Stimulated activated naive CD8-positive, alpha-beta T cell treated with anti-CD3 and anti-CD28 coated beads, Interleukin-15, amount 100 ng/mL, for 72 hours (primary cell): ENCODE measurements around the gene ELANE.
"Not testable (repeated sequence)": the region's sequence is repeated elsewhere in the genome, so short reads cannot be mapped to it uniquely, and the experiment has no call there.

ENCODE experiments used
- ATAC-seq: fragments of 150-1000 bp; cut with Tn5 transposase; 2 replicates; pipeline ENCODE4 v1.10.0; 2021; ENCODE audit warnings: mild to moderate bottlenecking, moderate library complexity
- DNase-seq, 2 donors: peaks; one replicate each; pipeline ENCODE4 v3.0.0; 2021 to 2022
- H3K27ac Mint-ChIP-seq, 2 donors: one replicate each; pipeline ENCODE4 v1.8.0; 2022; ENCODE audit warnings: mild to moderate bottlenecking in 2 of 2, mixed read lengths in 2 of 2, moderate library complexity in 2 of 2
- H3K27me3 Mint-ChIP-seq: one replicate; pipeline ENCODE4 v1.8.0; 2022; ENCODE audit warnings: mixed read lengths
- H3K4me1 Mint-ChIP-seq: one replicate; pipeline ENCODE4 v1.8.0; 2022; ENCODE audit warnings: mild to moderate bottlenecking, mixed read lengths
- H3K4me3 Mint-ChIP-seq, 2 donors: one replicate each; pipeline ENCODE4 v1.8.0; 2022; ENCODE audit warnings: mild to moderate bottlenecking in 2 of 2, mixed read lengths in 2 of 2, moderate library complexity in 1 of 2
- H3K9me3 Mint-ChIP-seq, 2 donors: one replicate each; pipeline ENCODE4 v1.8.0; 2022; ENCODE audit warnings: mixed read lengths in 2 of 2

Gene ELANE

GRCh38 chr19:811506-812048, 40.5 kb upstream of the ELANE start:
- no peak for ATAC-seq
- Mint-ChIP-seq H3K27ac (peak overlapping the region in 1 of 2 donors; percentile 59), H3K9me3 (peaks cover 4 to 17% of the 10 kb centered on the region in 2 donors), H3K4me1 (peaks cover 20% of the 10 kb centered on the region), H3K4me3 (no peak overlapping the region), H3K27me3 (no peaks in the 10 kb centered on the region)
- DNase-seq, result no peak

- H3K4me3 Mint-ChIP-seq, result no peak overlapping the region
- no peaks in the 10 kb centered on the region for H3K27me3 Mint-ChIP-seq
- DNase-seq (no peak), ATAC-seq (peak; percentile 27)
- H3K4me1 Mint-ChIP-seq, result peaks cover 14% of the 10 kb centered on the region
- H3K9me3 Mint-ChIP-seq, result peaks cover 9 to 22% of the 10 kb centered on the region in 2 donors
- H3K27ac Mint-ChIP-seq, result no peak overlapping the region
These were observed 39.9 kb upstream of the ELANE start for GRCh38 chr19:812049-812746.

DNA sequence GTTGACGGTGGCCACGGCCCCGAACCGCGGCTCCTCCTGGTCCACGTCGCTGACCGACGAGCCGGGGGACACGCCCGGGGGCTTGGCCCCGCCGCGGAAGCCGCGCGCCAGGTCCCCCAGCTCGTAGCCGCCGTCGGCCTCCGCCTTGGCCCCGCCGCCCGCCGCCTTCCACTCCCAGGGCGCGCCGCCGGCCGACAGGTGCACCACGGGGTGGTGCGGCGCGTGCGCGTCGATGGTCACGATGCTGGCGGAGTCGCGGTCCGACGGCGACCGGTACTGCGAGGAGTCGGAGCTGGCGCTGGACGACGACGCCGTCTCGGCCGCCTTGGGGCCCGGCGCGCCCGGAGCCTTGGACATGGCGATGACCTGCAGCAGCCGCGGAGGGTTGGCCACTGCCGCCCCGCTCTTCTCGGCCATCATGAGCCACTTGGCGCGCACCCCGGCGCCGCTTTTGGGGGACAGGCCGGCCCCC, 39.3 kb upstream of the ELANE start:
- peak; percentile 25 for ATAC-seq
- H3K27me3 Mint-ChIP-seq, result no peaks in the 10 kb centered on the region

GRCh38 chr19:813219-814151, 38.6 kb upstream of the ELANE start:
- Mint-ChIP-seq H3K9me3 (peaks cover 9 to 22% of the 10 kb centered on the region in 2 donors), H3K4me3 (no peak overlapping the region), H3K27me3 (no peaks in the 10 kb centered on the region), H3K27ac (peak overlapping the region in 1 of 2 donors; percentile 93), H3K4me1 (peaks cover 6% of the 10 kb centered on the region)
- DNase-seq (no peak), ATAC-seq (peak; percentile 50)

More for the DNA sequence above, 39.3 kb upstream of the ELANE start:
- Mint-ChIP-seq H3K9me3 (peaks cover 9 to 22% of the 10 kb centered on the region in 2 donors), H3K4me1 (peaks cover 8% of the 10 kb centered on the region), H3K4me3 (no peak overlapping the region), H3K27ac (no peak overlapping the region)
- no peak for DNase-seq

- DNase-seq (no peak), ATAC-seq (peak; percentile 31)
- peaks cover 9 to 22% of the 10 kb centered on the region in 2 donors for H3K9me3 Mint-ChIP-seq
- peak overlapping the region in 1 of 2 donors; percentile 96 for H3K27ac Mint-ChIP-seq
- H3K27me3 Mint-ChIP-seq, result no peaks in the 10 kb centered on the region
- peaks cover 6% of the 10 kb centered on the region for H3K4me1 Mint-ChIP-seq
- peak overlapping the region in 1 of 2 donors; percentile 59 for H3K4me3 Mint-ChIP-seq
These were observed 37.7 kb upstream of the ELANE start for GRCh38 chr19:814152-815078.

DNA sequence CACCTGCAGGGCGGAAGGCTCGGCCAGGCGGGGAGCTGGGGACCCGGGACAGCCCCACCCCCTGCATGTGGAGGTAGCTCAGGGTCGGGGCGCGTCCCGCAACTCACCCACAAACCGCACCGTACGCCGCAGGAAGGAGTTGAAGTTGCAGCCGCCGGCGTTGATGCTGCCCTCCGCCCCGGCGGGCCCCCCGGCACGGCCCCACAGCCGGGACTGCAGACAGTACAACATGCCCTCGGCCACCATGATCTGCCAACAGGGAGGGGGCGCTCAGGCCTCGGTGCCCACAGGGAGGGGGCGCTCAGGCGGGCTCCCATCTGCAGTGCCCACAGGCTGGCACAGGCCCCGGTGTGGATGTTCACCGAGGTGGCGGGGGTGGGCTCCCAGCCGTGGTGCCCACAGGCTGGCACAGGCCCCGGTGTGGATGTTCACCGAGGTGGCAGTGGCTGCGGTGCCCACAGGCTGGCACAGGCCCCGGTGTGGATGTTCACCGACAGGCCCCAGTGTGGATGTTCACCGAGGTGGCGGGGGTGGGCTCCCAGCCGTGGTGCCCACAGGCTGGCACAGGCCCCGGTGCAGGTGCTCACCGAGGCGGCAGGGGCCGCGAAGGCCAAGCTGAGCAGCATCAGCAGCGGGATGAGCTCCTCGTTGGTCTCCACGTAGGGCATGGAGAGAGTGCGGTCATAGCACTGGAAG, 36.9 kb upstream of the ELANE start:
- peak overlapping the region in 1 of 2 donors; percentile 96 for H3K27ac Mint-ChIP-seq
- H3K4me3 Mint-ChIP-seq, result peak overlapping the region in 1 of 2 donors; percentile 59

GRCh38 chr19:815775-816499, 36.2 kb upstream of the ELANE start:
- Mint-ChIP-seq H3K27me3 (peaks cover under 1% of the 10 kb centered on the region), H3K4me3 (no peak overlapping the region)
- no peak for ATAC-seq

More for the DNA sequence above, 36.9 kb upstream of the ELANE start:
- peak; percentile 13 for ATAC-seq
- Mint-ChIP-seq H3K4me1 (peaks cover 6% of the 10 kb centered on the region), H3K9me3 (peaks cover 9 to 22% of the 10 kb centered on the region in 2 donors), H3K27me3 (no peaks in the 10 kb centered on the region)
- no peak for DNase-seq

GRCh38 chr19:816500-816857, 35.6 kb upstream of the ELANE start:
- H3K9me3 Mint-ChIP-seq, result peaks cover 9 to 22% of the 10 kb centered on the region in 2 donors
- H3K4me1 Mint-ChIP-seq, result peaks cover 6% of the 10 kb centered on the region
- DNase-seq, result no peak

More at GRCh38 chr19:815775-816499, 36.2 kb upstream of the ELANE start:
- Mint-ChIP-seq H3K27ac (peak overlapping the region in 1 of 2 donors; percentile 48), H3K9me3 (peaks cover 9 to 22% of the 10 kb centered on the region in 2 donors), H3K4me1 (peaks cover 6% of the 10 kb centered on the region)
- DNase-seq, result no peak

GRCh38 chr19:820212-820611, 31.9 kb upstream of the ELANE start:
- not testable (repeated sequence) for H3K4me1 Mint-ChIP-seq, ATAC-seq, H3K4me3 Mint-ChIP-seq, H3K27ac Mint-ChIP-seq, DNase-seq
- H3K27me3 Mint-ChIP-seq, result peaks cover 34% of the 10 kb centered on the region
- H3K9me3 Mint-ChIP-seq, result peaks cover 9 to 15% of the 10 kb centered on the region in 2 donors

More at GRCh38 chr19:816500-816857, 35.6 kb upstream of the ELANE start:
- Mint-ChIP-seq H3K27me3 (peaks cover 5% of the 10 kb centered on the region), H3K4me3 (no peak overlapping the region), H3K27ac (no peak overlapping the region)
- ATAC-seq, result no peak

DNA sequence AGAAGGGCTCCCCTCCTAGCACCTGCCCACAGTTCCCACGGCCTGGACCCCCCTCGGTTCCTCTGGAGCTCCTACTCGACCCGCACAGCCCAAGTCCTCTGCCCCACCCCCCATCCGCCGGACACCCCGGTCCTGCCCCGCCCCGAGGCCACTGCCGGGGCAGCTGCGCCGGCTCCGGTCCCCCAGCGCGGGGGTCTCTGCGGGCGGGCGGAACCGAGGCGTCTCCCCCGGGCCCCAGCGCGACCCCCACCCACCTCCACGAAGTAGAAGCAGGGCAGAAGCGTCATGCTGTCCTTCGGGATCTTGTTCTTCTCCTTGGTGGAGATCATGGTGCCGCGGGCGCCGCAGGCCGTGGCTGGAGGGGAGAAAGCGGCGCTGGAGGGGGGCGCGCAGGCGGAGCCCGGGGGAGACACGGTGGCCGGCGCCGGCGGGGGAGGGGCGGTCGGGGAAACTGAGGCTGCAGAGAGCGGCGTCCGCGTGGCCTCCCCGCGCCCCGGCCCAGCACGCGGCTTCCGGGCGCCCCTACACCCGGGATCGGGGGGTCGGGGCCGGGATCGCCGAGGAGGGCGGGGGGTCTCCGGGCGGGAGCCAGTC, 30.8 kb upstream of the ELANE start:
- no peaks in the 10 kb centered on the region for H3K4me1 Mint-ChIP-seq
- DNase-seq (no peak), ATAC-seq (peak; percentile 33)
- peak overlapping the region; percentile 53 to 67 for H3K4me3 Mint-ChIP-seq
- H3K9me3 Mint-ChIP-seq, result peaks cover 7 to 8% of the 10 kb centered on the region in 2 donors
- H3K27ac Mint-ChIP-seq, result no peak overlapping the region
- peaks cover 43% of the 10 kb centered on the region for H3K27me3 Mint-ChIP-seq

GRCh38 chr19:821825-822503, 30.1 kb upstream of the ELANE start, which contains the start of gene PLPPR3:
TSS of gene PLPPR3 (minus strand) at chr19:821955. CDS start at chr19:821559, 396 bp downstream.
- peaks cover 43% of the 10 kb centered on the region for H3K27me3 Mint-ChIP-seq
- no peaks in the 10 kb centered on the region for H3K4me1 Mint-ChIP-seq
- peak within 1 kb of the TSS; percentile 53 to 67 for H3K4me3 Mint-ChIP-seq
- ATAC-seq (peak; percentile 28), DNase-seq (no peak)
- no peak within 1 kb of the TSS for H3K27ac Mint-ChIP-seq
- peaks cover under 1 to 1% of the 10 kb centered on the region in 2 donors for H3K9me3 Mint-ChIP-seq

DNA sequence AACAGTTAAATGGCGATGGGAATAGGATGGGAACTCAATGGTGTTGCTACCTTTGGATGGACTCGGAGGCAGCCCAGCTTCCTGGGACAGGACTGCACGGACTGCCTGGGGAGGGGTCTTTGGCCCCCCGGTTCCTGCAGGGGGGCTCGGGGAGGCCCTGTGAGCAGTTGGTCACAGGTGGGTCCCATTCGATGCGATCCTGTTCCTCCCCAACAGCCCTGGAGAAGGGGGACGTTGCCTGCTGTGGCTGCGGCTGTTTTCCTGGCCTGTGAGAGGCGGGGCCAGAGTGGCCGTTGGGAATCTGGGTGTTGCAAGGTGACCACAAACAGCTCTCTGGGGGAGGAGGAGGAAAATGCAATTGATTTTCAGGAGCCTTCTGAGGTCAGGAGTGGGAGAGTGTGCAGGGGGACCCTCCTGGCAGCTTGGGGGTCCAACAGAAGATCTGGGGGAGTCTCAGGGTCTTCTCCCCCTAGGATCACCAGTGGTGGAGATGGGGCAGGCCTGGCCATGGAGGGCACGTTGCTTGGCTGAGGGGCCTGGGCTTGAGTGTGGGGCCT, 28.5 kb upstream of the ELANE start:
- no peak overlapping the region for H3K4me3 Mint-ChIP-seq
- H3K9me3 Mint-ChIP-seq, result no peaks in the 10 kb centered on the region
- peaks cover 50% of the 10 kb centered on the region for H3K27me3 Mint-ChIP-seq
- ATAC-seq, result no peak
- H3K4me1 Mint-ChIP-seq, result no peaks in the 10 kb centered on the region
- no peak for DNase-seq
- no peak overlapping the region for H3K27ac Mint-ChIP-seq
